Endodermal cell (in vitro differentiated cells): ENCODE data around the gene NCOR1. TPM values are rescaled to one million over a fixed set of nuclear protein-coding genes. Genes with fewer than 3 reads are reported as not detected.

Source experiments
- DNase-seq: peaks from one replicate; pipeline ENCODE4 v3.0.0-alpha.2; 2017
- H3K27ac ChIP-seq: 2 replicates; pipeline ENCODE4 v1.5.1; 2013; ENCODE audit warnings: mild to moderate bottlenecking, low read depth, low read length, moderate library complexity
- H3K27me3 ChIP-seq: 2 replicates; pipeline ENCODE4 v1.6.1; 2013; ENCODE audit warnings: mild to moderate bottlenecking, low read length, moderate library complexity; ENCODE audit not compliant: insufficient read depth, control insufficient read depth, poor library complexity, severe bottlenecking
- H3K36me3 ChIP-seq: 2 replicates; pipeline ENCODE4 v1.7.0; 2013; ENCODE audit warnings: mild to moderate bottlenecking, low read length, moderate library complexity; ENCODE audit not compliant: control insufficient read depth, insufficient read depth
- H3K4me1 ChIP-seq: one replicate; pipeline ENCODE4 v1.7.0; 2013; ENCODE audit warnings: low read length; ENCODE audit not compliant: control insufficient read depth, insufficient read depth
- H3K4me3 ChIP-seq: 2 replicates; pipeline ENCODE4 v1.5.1; 2013; ENCODE audit warnings: mild to moderate bottlenecking, low read length, moderate library complexity
- H3K9ac ChIP-seq: 2 replicates; pipeline ENCODE4 v1.6.1; 2013; ENCODE audit warnings: mild to moderate bottlenecking, low read length, moderate library complexity; ENCODE audit not compliant: poor library complexity, severe bottlenecking; ENCODE audit errors: extremely low read depth
- H3K9me3 ChIP-seq: 2 replicates; pipeline ENCODE4 v1.6.1; 2013; ENCODE audit warnings: mild to moderate bottlenecking, low read length, moderate library complexity; ENCODE audit not compliant: control insufficient read depth
- H3K27ac Mint-ChIP-seq: 2 replicates; pipeline ENCODE4 v1.8.0; 2020; ENCODE audit warnings: mixed read lengths
- H3K27me3 Mint-ChIP-seq: 2 replicates; pipeline ENCODE4 v1.8.0; 2021; ENCODE audit warnings: mild to moderate bottlenecking, mixed read lengths; ENCODE audit not compliant: insufficient read depth
- H3K36me3 Mint-ChIP-seq: 2 replicates; pipeline ENCODE4 v1.8.0; 2020; ENCODE audit warnings: low read depth, mixed read lengths
- H3K4me1 Mint-ChIP-seq: 2 replicates; pipeline ENCODE4 v1.8.0; 2020; ENCODE audit warnings: mixed read lengths
- H3K4me3 Mint-ChIP-seq: 2 replicates; pipeline ENCODE4 v1.8.0; 2020; ENCODE audit warnings: mild to moderate bottlenecking, moderate library complexity, mixed read lengths
- H3K9me3 Mint-ChIP-seq: 2 replicates; pipeline ENCODE4 v1.8.0; 2020; ENCODE audit warnings: mild to moderate bottlenecking, mixed read lengths
- CTCF ChIP-seq: fragments of 200-600 bp; sonication (generic); conservative IDR thresholded peaks from 2 replicates; pipeline ENCODE4 v1.5.0; 2021; ENCODE audit warnings: antibody characterized with exemption, mild to moderate bottlenecking
- WGBS, 2 experiments: methylation state at CpG; one replicate each; pipeline versions ENCODE4 v1.1.5 to v1.1.7; 2013; ENCODE audit warnings: missing lambda C conversion rate in 2 of 2, mixed read lengths in 1 of 2; ENCODE audit not compliant: insufficient coverage in 1 of 2, insufficient read length in 1 of 2; 5-methylcytosine and 5-hydroxymethylcytosine counted together
- total RNA-seq, 2 donors: library from RNA; stranded (reverse); fragmentation: NEBNext Ultra II Directional in 1 of 2; extraction: Animal tissue kit (Norgen Biotek cat#: 25700) in 1 of 2; gene quantifications; 2 replicates in 1 of 2; 3 replicates in 1 of 2; pipeline ENCODE4 v1.2.1, GENCODE V29; 2021

NCOR1 gene
- total RNA-seq, 2 donors from 2014 or later: 112 to 141 TPM

GRCh38 chr17:16003841-16004240, 211.5 kb downstream of the NCOR1 start:
- no peak overlapping the region for H3K4me3 ChIP-seq
- no peaks in the 10 kb centered on the region for H3K27me3 ChIP-seq
- peaks cover 78% of the 10 kb centered on the region for H3K36me3 ChIP-seq
- TF ChIP-seq CTCF: no peak
- H3K27ac Mint-ChIP-seq: no peak overlapping the region
- H3K27ac ChIP-seq: no peak overlapping the region
- H3K36me3 Mint-ChIP-seq: peaks cover 78% of the 10 kb centered on the region
- H3K27me3 Mint-ChIP-seq: no peaks in the 10 kb centered on the region
- DNase-seq: no peak
- no peaks in the 10 kb centered on the region for H3K4me1 ChIP-seq
- peaks cover 9% of the 10 kb centered on the region for H3K4me1 Mint-ChIP-seq
- H3K9me3 ChIP-seq: peaks cover 22% of the 10 kb centered on the region
- H3K9me3 Mint-ChIP-seq: peaks cover 19% of the 10 kb centered on the region
- H3K9ac ChIP-seq: no peak overlapping the region
- WGBS, 2 experiments: 95 to 100% methylated on average over 1 of the region's 1 CpG
- no peak overlapping the region for H3K4me3 Mint-ChIP-seq

GRCh38 chr17:16002708-16003260, 212.6 kb downstream of the NCOR1 start:
- no peaks in the 10 kb centered on the region for H3K27me3 ChIP-seq
- 100% methylated on average over 2 of the region's 2 CpGs for WGBS, 2 experiments
- peak overlapping the region; percentile 91 for H3K4me3 ChIP-seq
- no peak for DNase-seq
- peaks cover 67% of the 10 kb centered on the region for H3K36me3 ChIP-seq
- H3K27ac ChIP-seq: no peak overlapping the region
- H3K9ac ChIP-seq: no peak overlapping the region
- H3K4me3 Mint-ChIP-seq: no peak overlapping the region
- no peak overlapping the region for H3K27ac Mint-ChIP-seq
- peaks cover 19% of the 10 kb centered on the region for H3K9me3 Mint-ChIP-seq
- peaks cover 10% of the 10 kb centered on the region for H3K4me1 Mint-ChIP-seq
- H3K9me3 ChIP-seq: peaks cover 22% of the 10 kb centered on the region
- H3K36me3 Mint-ChIP-seq: peaks cover 67% of the 10 kb centered on the region
- no peaks in the 10 kb centered on the region for H3K4me1 ChIP-seq
- H3K27me3 Mint-ChIP-seq: no peaks in the 10 kb centered on the region
- no peak for TF ChIP-seq CTCF

- peaks cover 57% of the 10 kb centered on the region for H3K36me3 Mint-ChIP-seq
- H3K4me1 ChIP-seq: no peaks in the 10 kb centered on the region
- peaks cover 10% of the 10 kb centered on the region for H3K4me1 Mint-ChIP-seq
- peaks cover 22% of the 10 kb centered on the region for H3K9me3 ChIP-seq
- H3K9me3 Mint-ChIP-seq: peaks cover 19% of the 10 kb centered on the region
- H3K9ac ChIP-seq: no peak overlapping the region
- H3K27ac Mint-ChIP-seq: no peak overlapping the region
- peak overlapping the region; percentile 91 for H3K4me3 ChIP-seq
- H3K4me3 Mint-ChIP-seq: peak overlapping the region; percentile 90
- no peaks in the 10 kb centered on the region for H3K27me3 Mint-ChIP-seq
- TF ChIP-seq CTCF: no peak
- H3K27me3 ChIP-seq: no peaks in the 10 kb centered on the region
- H3K36me3 ChIP-seq: peaks cover 53% of the 10 kb centered on the region
- H3K27ac ChIP-seq: no peak overlapping the region
- DNase-seq: no peak
These were observed 214.0 kb downstream of the NCOR1 start for GRCh38 chr17:16001226-16001897.
